Stomach (tissue), 9 donors: Measurements from ENCODE around the gene MB. TPM values are rescaled to one million over a fixed set of nuclear protein-coding genes. Genes with fewer than 3 reads are reported as not detected.

Source experiments
- DNase-seq, 2 donors: peaks; one replicate each; pipeline versions ENCODE4 v3.0.0 to v3.0.0-alpha.2; 2013 to 2019
- H3K27ac ChIP-seq, 5 donors: fragments of 200-600 bp in 4 of 5; sonication (generic) in 4 of 5; one replicate each; pipeline ENCODE4 v1.5.1; 2013 to 2019; ENCODE audit warnings: mild to moderate bottlenecking in 1 of 5, moderate library complexity in 1 of 5
- H3K27me3 ChIP-seq, 3 donors: fragments of 200-600 bp; sonication (generic); one replicate each; pipeline ENCODE4 v1.5.1; 2017 to 2019; ENCODE audit warnings: mixed run types in 1 of 3
- H3K36me3 ChIP-seq, 4 donors: fragments of 200-600 bp; sonication (generic); 1 replicate in 3 of 4; 2 replicates in 1 of 4; pipeline ENCODE4 v1.5.1; 2016 to 2019
- H3K4me1 ChIP-seq, 4 donors: fragments of 200-600 bp; sonication (generic); one replicate each; pipeline ENCODE4 v1.5.1; 2016 to 2019
- H3K4me3 ChIP-seq, 4 donors: fragments of 200-600 bp; sonication (generic) in 3 of 4; one replicate each; pipeline ENCODE4 v1.5.1; 2016 to 2019; ENCODE audit warnings: mild to moderate bottlenecking in 1 of 4
- H3K9me3 ChIP-seq, 4 donors: fragments of 200-600 bp; sonication (generic); one replicate each; pipeline ENCODE4 v1.5.1; 2016 to 2019
- CTCF ChIP-seq, 7 experiments: fragments of 450-650 bp in 4 of 7; fragments of 200-600 bp in 3 of 7; sonication (generic) in 3 of 7; IDR thresholded peaks; one replicate each; pipeline ENCODE4 v1.5.1; 2016 to 2019; ENCODE audit warnings: antibody characterized with exemption in 7 of 7, control low read depth in 2 of 7, mild to moderate bottlenecking in 1 of 7
- EP300 ChIP-seq: sonication (generic); formaldehyde crosslinking; IDR thresholded peaks from one replicate; pipeline ENCODE4 v1.6.1; 2017; ENCODE audit warnings: antibody characterized with exemption
- POLR2A ChIP-seq, 4 donors: fragments of 450-650 bp; IDR thresholded peaks; one replicate each; pipeline ENCODE4 v1.6.1; 2016; ENCODE audit warnings: antibody characterized with exemption in 4 of 4, control low read depth in 2 of 4, mild to moderate bottlenecking in 1 of 4, moderate library complexity in 1 of 4
- POLR2AphosphoS5 ChIP-seq, 3 donors: sonication (generic); formaldehyde crosslinking; IDR thresholded peaks; one replicate each; pipeline ENCODE4 v1.6.1; 2016; ENCODE audit warnings: antibody characterized with exemption in 3 of 3
- WGBS, 5 donors: extraction: QIAGEN DNeasy Blood & Tissue Kit in 3 of 5; methylation state at CpG; one replicate each; pipeline versions ENCODE4 v1.1.5 to v1.1.7; 2013 to 2018; 5-methylcytosine and 5-hydroxymethylcytosine counted together
- intact Hi-C: fragments of 100-400 bp; cut with DNase I; formaldehyde crosslinking; loops from one replicate; pipeline ENCODE4 v1.15.1; 2023; ENCODE audit warnings: low total_unique reads
- polyA plus RNA-seq, 3 donors: library from polyadenylated mRNA; stranded (reverse); fragments of 200-250 nt; gene quantifications; one replicate each; pipeline ENCODE4 v1.2.3, GENCODE V29; 2013
- total RNA-seq, 5 donors: library from RNA; depleted of rRNA; stranded (reverse); fragments of >200 nt; gene quantifications; one replicate each; pipeline versions ENCODE4 v1.1.0 to v1.2.3, GENCODE V29; 2014 to 2016
- donor health status: healthy with polysubstance abuse.
- donor health status: Bipolar disorder and iron deficiency.
- donor health status: healthy.

MB gene
- total and polyA plus RNA-seq, 8 donors: 0.87 to 29.5 (median 2.2) TPM; not detected in 3

GRCh38 chr22:35662914-35663313, 45.8 kb upstream of the MB start:
- H3K4me3 ChIP-seq: no peak overlapping the region
- peaks cover 20 to 63% (median 51%) of the 10 kb centered on the region in 4 donors for H3K36me3 ChIP-seq
- no peaks in the 10 kb centered on the region for H3K27me3 ChIP-seq
- intact Hi-C loops: no loop called here
- TF ChIP-seq EP300 (no peak), POLR2A (IDR thresholded peaks at IDR 0.05) (no peak), POLR2AphosphoS5 (IDR thresholded peaks at IDR 0.05) (no peak), CTCF (IDR thresholded peaks at IDR 0.05) (no peak)
- DNase-seq: no peak
- H3K4me1 ChIP-seq: peaks cover 19 to 45% (median 25%) of the 10 kb centered on the region in 4 donors
- H3K27ac ChIP-seq: peak overlapping the region in 4 of 5 donors; percentile 31 to 65 (median 61)
- 80 to 87% (median 84%) methylated on average over 2 of the region's 2 CpGs for WGBS, 5 donors
- H3K9me3 ChIP-seq: peaks cover 0 to 13% (median 4%) of the 10 kb centered on the region in 4 donors

GRCh38 chr22:35661464-35661863, 44.3 kb upstream of the MB start:
- peak in 1 of 2 donors; percentile 25 for DNase-seq

GRCh38 chr22:35660291-35661127, 43.4 kb upstream of the MB start:
- DNase-seq: peak in 1 of 2 donors; percentile 72

More at GRCh38 chr22:35661464-35661863, 44.3 kb upstream of the MB start:
- peaks cover 19 to 51% (median 31%) of the 10 kb centered on the region in 4 donors for H3K4me1 ChIP-seq
- peaks cover 0 to 4% (median 2%) of the 10 kb centered on the region in 4 donors for H3K9me3 ChIP-seq
- no peak overlapping the region for H3K4me3 ChIP-seq
- WGBS, 5 donors: 33 to 49% (median 41%) methylated on average over 2 of the region's 2 CpGs
- peaks cover 28 to 64% (median 51%) of the 10 kb centered on the region in 4 donors for H3K36me3 ChIP-seq
- H3K27ac ChIP-seq: peak overlapping the region in 3 of 5 donors; percentile 59 to 65 (median 63)
- TF ChIP-seq POLR2AphosphoS5 (IDR thresholded peaks at IDR 0.05): peak in 1 of 3 donors; percentile 7
- TF ChIP-seq POLR2A (IDR thresholded peaks at IDR 0.05): no peak
- intact Hi-C loops: no loop called here
- H3K27me3 ChIP-seq: no peaks in the 10 kb centered on the region

GRCh38 chr22:35657571-35658312, 40.6 kb upstream of the MB start:
- no peak for TF ChIP-seq EP300
- no peak for TF ChIP-seq CTCF (IDR thresholded peaks at IDR 0.05)
- TF ChIP-seq POLR2A (IDR thresholded peaks at IDR 0.05): no peak
- no peak for TF ChIP-seq POLR2AphosphoS5 (IDR thresholded peaks at IDR 0.05)
- intact Hi-C loops: no loop called here
- H3K4me3 ChIP-seq: no peak overlapping the region
- H3K36me3 ChIP-seq: peaks cover 28 to 75% (median 58%) of the 10 kb centered on the region in 4 donors
- no peaks in the 10 kb centered on the region for H3K9me3 ChIP-seq
- no peaks in the 10 kb centered on the region for H3K27me3 ChIP-seq
- DNase-seq: no peak
- no peak overlapping the region for H3K27ac ChIP-seq
- H3K4me1 ChIP-seq: peaks cover 19 to 61% (median 33%) of the 10 kb centered on the region in 4 donors
- WGBS, 5 donors: 66 to 83% (median 77%) methylated on average over 5 of the region's 5 CpGs

More at GRCh38 chr22:35660291-35661127, 43.4 kb upstream of the MB start:
- 60 to 86% (median 83%) methylated on average over 2 of the region's 2 CpGs for WGBS, 5 donors
- H3K9me3 ChIP-seq: no peaks in the 10 kb centered on the region
- H3K27ac ChIP-seq: peak overlapping the region; percentile 2 to 65 (median 55)
- TF ChIP-seq CTCF (IDR thresholded peaks at IDR 0.05): no peak
- no peak for TF ChIP-seq POLR2AphosphoS5 (IDR thresholded peaks at IDR 0.05)
- no peak for TF ChIP-seq EP300
- no peak for TF ChIP-seq POLR2A (IDR thresholded peaks at IDR 0.05)
- no peak overlapping the region for H3K4me3 ChIP-seq
- intact Hi-C loops: no loop called here
- H3K27me3 ChIP-seq: no peaks in the 10 kb centered on the region
- H3K4me1 ChIP-seq: peaks cover 19 to 59% (median 36%) of the 10 kb centered on the region in 4 donors
- peaks cover 28 to 70% (median 56%) of the 10 kb centered on the region in 4 donors for H3K36me3 ChIP-seq
